Keratinocyte (primary cell): ENCODE results near the gene PDE3A.

ENCODE experiments used
- CTCF ChIP-seq, 3 experiments: IDR thresholded peaks in 1 of 3; conservative IDR thresholded peaks in 1 of 3; optimal IDR thresholded peaks in 1 of 3; 2 replicates in 2 of 3; 3 replicates in 1 of 3; pipeline versions ENCODE3 to v1.5.1; 2011; ENCODE audit warnings: low read length in 3 of 3, mild to moderate bottlenecking in 3 of 3, moderate library complexity in 2 of 3, control low read depth in 1 of 3, inconsistent platforms in 1 of 3; ENCODE audit not compliant: insufficient read depth in 2 of 3; ENCODE audit errors: extremely low read depth in 1 of 3
- EZH2 ChIP-seq: IDR thresholded peaks from one replicate; pipeline ENCODE4 v1.6.1; 2012; ENCODE audit warnings: inconsistent platforms, mild to moderate bottlenecking, low read length, moderate library complexity

- TF ChIP-seq CTCF (optimal IDR thresholded peaks at IDR 0.05 in 1 of 3, IDR thresholded peaks at IDR 0.05 in 1 of 3, conservative IDR thresholded peaks at IDR 0.05 in 1 of 3; ENCODE audit: extremely low read depth in 1 of 3, insufficient read depth in 2 of 3, low read length in 3 of 3): no peak
- TF ChIP-seq EZH2: no peak
These were observed 257.2 kb downstream of the PDE3A start for GRCh38 chr12:20625531-20625930.
